ENCODE results near the gene KCNJ9. TPM values are rescaled to one million over a fixed set of nuclear protein-coding genes. Genes with fewer than 3 reads are reported as not detected.

KCNJ9 gene
- total RNA-seq, result not detected in 2 replicates
- long read RNA-seq, result 0 reads

GRCh38 chr1:160081261-160081936, at the start of gene KCNJ9:
TSS of gene KCNJ9 (plus strand) at chr1:160081538. CDS start at chr1:160084031, 2,493 bp downstream.
- Mint-ChIP-seq H3K27me3 (ENCODE audit: unreplicated experiment) (peaks cover 66% of the 10 kb centered on the region), H3K4me3 (ENCODE audit: unreplicated experiment) (no peak within 1 kb of the TSS), H3K36me3 (ENCODE audit: unreplicated experiment) (no peaks in the 10 kb centered on the region), H3K4me1 (ENCODE audit: unreplicated experiment) (peaks cover 16% of the 10 kb centered on the region), H3K9me3 (ENCODE audit: unreplicated experiment) (no peaks in the 10 kb centered on the region), H3K27ac (ENCODE audit: unreplicated experiment) (no peak within 1 kb of the TSS)
- no peak for TF ChIP-seq CTCF (IDR thresholded peaks at IDR 0.05)
- no peak for DNase-seq (ENCODE audit: extremely low spot score, unreplicated experiment)

GRCh38 chr1:160032165-160032820, 49.0 kb upstream of the KCNJ9 start:
- Mint-ChIP-seq H3K27me3 (ENCODE audit: unreplicated experiment) (peaks cover 34% of the 10 kb centered on the region), H3K4me1 (ENCODE audit: unreplicated experiment) (peaks cover 17% of the 10 kb centered on the region), H3K9me3 (ENCODE audit: unreplicated experiment) (no peaks in the 10 kb centered on the region), H3K27ac (ENCODE audit: unreplicated experiment) (peak overlapping the region; percentile 62), H3K36me3 (ENCODE audit: unreplicated experiment) (peaks cover 5% of the 10 kb centered on the region), H3K4me3 (ENCODE audit: unreplicated experiment) (peak overlapping the region; percentile 99)
- no peak for DNase-seq (ENCODE audit: extremely low spot score, unreplicated experiment)
- no peak for TF ChIP-seq CTCF (IDR thresholded peaks at IDR 0.05)

- H3K4me1 Mint-ChIP-seq (ENCODE audit: unreplicated experiment), result no peaks in the 10 kb centered on the region
- H3K27me3 Mint-ChIP-seq (ENCODE audit: unreplicated experiment), result peaks cover 63% of the 10 kb centered on the region
These were observed 40.9 kb upstream of the KCNJ9 start for GRCh38 chr1:160040476-160040875.

GRCh38 chr1:160043543-160043942, 37.8 kb upstream of the KCNJ9 start:
- Mint-ChIP-seq H3K36me3 (ENCODE audit: unreplicated experiment) (no peaks in the 10 kb centered on the region), H3K4me1 (ENCODE audit: unreplicated experiment) (peaks cover 7% of the 10 kb centered on the region), H3K9me3 (ENCODE audit: unreplicated experiment) (no peaks in the 10 kb centered on the region), H3K4me3 (ENCODE audit: unreplicated experiment) (no peak overlapping the region), H3K27ac (ENCODE audit: unreplicated experiment) (no peak overlapping the region), H3K27me3 (ENCODE audit: unreplicated experiment) (peaks cover 57% of the 10 kb centered on the region)
- no peak for DNase-seq (ENCODE audit: extremely low spot score, unreplicated experiment)
- no peak for TF ChIP-seq CTCF (IDR thresholded peaks at IDR 0.05)

More at GRCh38 chr1:160040476-160040875, 40.9 kb upstream of the KCNJ9 start:
- H3K27ac Mint-ChIP-seq (ENCODE audit: unreplicated experiment), result no peak overlapping the region
- no peaks in the 10 kb centered on the region for H3K36me3 Mint-ChIP-seq (ENCODE audit: unreplicated experiment)
- TF ChIP-seq CTCF (IDR thresholded peaks at IDR 0.05), result no peak
- no peak for DNase-seq (ENCODE audit: extremely low spot score, unreplicated experiment)
- no peaks in the 10 kb centered on the region for H3K9me3 Mint-ChIP-seq (ENCODE audit: unreplicated experiment)
- H3K4me3 Mint-ChIP-seq (ENCODE audit: unreplicated experiment), result no peak overlapping the region

- Mint-ChIP-seq H3K36me3 (ENCODE audit: unreplicated experiment) (no peaks in the 10 kb centered on the region), H3K9me3 (ENCODE audit: unreplicated experiment) (no peaks in the 10 kb centered on the region), H3K4me3 (ENCODE audit: unreplicated experiment) (no peak overlapping the region), H3K27me3 (ENCODE audit: unreplicated experiment) (peaks cover 57% of the 10 kb centered on the region), H3K27ac (ENCODE audit: unreplicated experiment) (no peak overlapping the region), H3K4me1 (ENCODE audit: unreplicated experiment) (peaks cover 7% of the 10 kb centered on the region)
- no peak for DNase-seq (ENCODE audit: extremely low spot score, unreplicated experiment)
- TF ChIP-seq CTCF (IDR thresholded peaks at IDR 0.05), result no peak
These were observed 35.7 kb upstream of the KCNJ9 start for GRCh38 chr1:160045653-160046052.
